Spleen (tissue), 11 donors: Measurements from ENCODE around the gene BTAF1. TPM values are rescaled to one million over a fixed set of nuclear protein-coding genes. Genes with fewer than 3 reads are reported as not detected.

Source experiments
- DNase-seq: peaks from one replicate; pipeline ENCODE4 v3.0.0-alpha.2; 2020
- H3K27ac ChIP-seq, 8 donors: fragments of 200-600 bp; sonication (generic) in 7 of 8; 1 replicate in 4 of 8; 2 replicates in 4 of 8; pipeline versions ENCODE4 v1.5.0 to v1.8.0; 2016 to 2021; ENCODE audit warnings: inconsistent platforms in 4 of 8, mild to moderate bottlenecking in 4 of 8, moderate library complexity in 1 of 8
- H3K27me3 ChIP-seq, 7 donors: fragments of 200-600 bp; sonication (generic) in 6 of 7; replicated peaks in 1 of 7; 1 replicate in 4 of 7; 2 replicates in 3 of 7; pipeline versions ENCODE4 v1.5.0 to v1.8.0; 2016 to 2021; ENCODE audit warnings: inconsistent platforms in 3 of 7, mild to moderate bottlenecking in 1 of 7
- H3K36me3 ChIP-seq, 6 donors: fragments of 200-600 bp; sonication (generic) in 5 of 6; 1 replicate in 4 of 6; 2 replicates in 2 of 6; pipeline versions ENCODE4 v1.5.0 to v1.8.0; 2016 to 2021; ENCODE audit warnings: inconsistent platforms in 2 of 6
- H3K4me1 ChIP-seq, 6 donors: fragments of 200-600 bp; sonication (generic) in 5 of 6; 1 replicate in 3 of 6; 2 replicates in 3 of 6; pipeline versions ENCODE4 v1.5.0 to v1.8.0; 2016 to 2021; ENCODE audit warnings: inconsistent platforms in 3 of 6
- H3K4me3 ChIP-seq, 8 donors: fragments of 200-600 bp; sonication (generic) in 7 of 8; 1 replicate in 4 of 8; 2 replicates in 4 of 8; pipeline versions ENCODE4 v1.5.0 to v1.8.0; 2016 to 2021; ENCODE audit warnings: inconsistent platforms in 4 of 8, mild to moderate bottlenecking in 4 of 8, moderate library complexity in 2 of 8
- H3K9me3 ChIP-seq, 8 donors: fragments of 200-600 bp; sonication (generic) in 7 of 8; 1 replicate in 4 of 8; 2 replicates in 4 of 8; pipeline versions ENCODE4 v1.5.0 to v1.8.0; 2016 to 2021; ENCODE audit warnings: inconsistent platforms in 4 of 8
- CTCF ChIP-seq, 11 experiments: fragments of 200-600 bp in 7 of 11; fragments of 450-650 bp in 4 of 11; sonication (generic) in 4 of 11; IDR thresholded peaks in 8 of 11; conservative IDR thresholded peaks in 3 of 11; 1 replicate in 7 of 11; 2 replicates in 4 of 11; pipeline versions ENCODE4 v1.4.0 to v1.8.0; 2016 to 2021; ENCODE audit warnings: antibody characterized with exemption in 11 of 11, inconsistent platforms in 4 of 11, mild to moderate bottlenecking in 1 of 11
- POLR2A ChIP-seq, 3 donors: fragments of 450-650 bp; IDR thresholded peaks; one replicate each; pipeline ENCODE4 v1.5.1; 2017; ENCODE audit warnings: antibody characterized with exemption in 3 of 3, mild to moderate bottlenecking in 1 of 3
- POLR2AphosphoS5 ChIP-seq, 3 donors: sonication (generic); formaldehyde crosslinking; IDR thresholded peaks; one replicate each; pipeline ENCODE4 v1.5.1; 2017; ENCODE audit warnings: antibody characterized with exemption in 3 of 3
- WGBS, 5 donors: extraction: QIAGEN DNeasy Blood & Tissue Kit in 3 of 5; methylation state at CpG; one replicate each; pipeline versions ENCODE4 v1.1.5 to v1.1.7; 2013 to 2018; 5-methylcytosine and 5-hydroxymethylcytosine counted together
- intact Hi-C: fragments of 100-400 bp; cut with DNase I; formaldehyde crosslinking; loops from one replicate; pipeline ENCODE4 v1.15.0; 2023; ENCODE audit warnings: low total_unique reads
- polyA plus RNA-seq, 3 donors: library from polyadenylated mRNA; stranded (reverse); fragments of 200-250 nt; gene quantifications; one replicate each; pipeline ENCODE4 v1.2.1, GENCODE V29; 2013
- total RNA-seq, 7 donors: library from RNA; depleted of rRNA in 3 of 7; stranded (reverse); fragments of >200 nt in 3 of 7; fragmentation: NEBNext Ultra II Directional in 4 of 7; extraction: Animal tissue kit (Norgen Biotek cat#: 25700) in 4 of 7; gene quantifications; one replicate each; pipeline versions ENCODE4 v1.1.0 to v1.2.1, GENCODE V29; 2016 to 2021
- donor health status: healthy with polysubstance abuse.
- donor health status: DM: no; HTN: no; CAD: no; lungs with moderate emphysema.
- donor health status: DM: no; HTN: no; CAD: no.
- donor health status: Bipolar disorder and iron deficiency.
- donor health status: healthy.
- donor health status: DM: no; HTN: no; CAD: no.
- donor health status: DM: yes; HTN: yes; CAD: no.

BTAF1 gene
- total and polyA plus RNA-seq, 10 donors = 8.8 to 69.2 (median 50.2) TPM

DNA sequence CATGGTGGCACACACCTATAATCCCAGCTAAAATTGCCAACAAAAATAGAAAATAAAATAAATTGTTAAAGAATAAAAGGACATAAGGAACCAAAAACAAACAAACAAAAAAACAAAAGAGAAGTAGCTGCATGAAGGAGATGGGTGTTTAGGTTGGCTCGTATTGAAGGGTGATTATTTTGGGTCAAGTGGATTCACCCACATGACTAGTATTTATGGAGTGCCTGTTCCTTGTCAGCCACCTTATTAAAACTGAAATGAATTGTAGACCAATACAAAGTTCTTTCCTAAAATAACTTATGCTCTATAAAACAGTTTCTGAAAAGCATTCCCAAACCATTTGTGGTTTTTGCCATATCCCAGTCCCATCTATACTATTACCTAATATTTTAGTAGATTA, 138.7 kb downstream of the BTAF1 start:
- H3K36me3 ChIP-seq = peaks cover 0 to 9% (median 0%) of the 10 kb centered on the region in 6 donors
- H3K4me3 ChIP-seq = no peak overlapping the region
- H3K27me3 ChIP-seq = no peaks in the 10 kb centered on the region
- no peaks in the 10 kb centered on the region for H3K9me3 ChIP-seq
- peaks cover 0 to 3% (median 0%) of the 10 kb centered on the region in 6 donors for H3K4me1 ChIP-seq
- DNase-seq = no peak
- intact Hi-C loops = no loop called here
- 76 to 90% (median 87%) methylated on average over 1 of the region's 1 CpG for WGBS, 5 donors
- H3K27ac ChIP-seq = no peak overlapping the region
- TF ChIP-seq CTCF (IDR thresholded peaks at IDR 0.05 in 8 of 11, conservative IDR thresholded peaks at IDR 0.05 in 3 of 11) = no peak
- TF ChIP-seq POLR2A (IDR thresholded peaks at IDR 0.05) = no peak
- TF ChIP-seq POLR2AphosphoS5 (IDR thresholded peaks at IDR 0.05) = no peak

DNA sequence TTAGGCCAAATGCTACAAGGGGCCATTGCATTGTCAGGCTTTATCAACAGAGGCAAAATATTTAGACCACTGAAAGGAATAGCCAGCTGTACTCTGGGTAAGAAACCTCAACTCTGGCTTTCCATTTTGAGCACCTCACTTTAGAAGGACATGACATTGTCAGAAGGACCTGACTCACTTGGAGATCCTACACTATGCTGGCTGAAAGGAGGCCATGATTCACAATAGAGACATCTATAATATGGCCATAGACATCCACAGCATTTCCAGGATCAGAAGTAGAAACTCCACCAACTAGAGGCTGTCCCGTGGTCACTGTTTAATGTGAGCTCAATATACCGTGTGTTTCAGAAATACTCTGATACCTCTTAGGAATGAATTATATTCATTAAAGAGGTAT, 140.9 kb downstream of the BTAF1 start:
- no peak overlapping the region for H3K4me3 ChIP-seq

DNA sequence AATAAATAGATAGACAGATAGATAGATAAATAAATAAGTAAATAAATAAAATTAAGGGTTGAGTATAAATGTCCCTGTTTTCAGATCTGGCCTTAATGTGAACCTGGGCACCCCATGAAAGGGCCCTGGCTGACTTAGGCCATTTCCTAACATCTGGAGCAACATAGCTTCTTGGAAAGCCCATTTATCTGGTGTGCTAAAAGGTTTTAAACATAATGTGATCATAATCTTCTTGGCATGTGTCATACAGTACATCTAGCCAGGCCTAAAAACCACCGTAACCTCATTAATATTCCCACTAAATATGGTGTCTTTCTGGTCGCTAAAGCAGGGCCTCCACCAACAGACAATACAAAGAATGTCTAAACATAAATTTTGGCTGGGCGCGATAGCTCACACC, 142.8 kb downstream of the BTAF1 start:
- no peaks in the 10 kb centered on the region for H3K4me1 ChIP-seq
- H3K36me3 ChIP-seq = peaks cover 0 to 13% (median 0%) of the 10 kb centered on the region in 6 donors
- no peak for DNase-seq
- intact Hi-C loops = no loop called here
- no peaks in the 10 kb centered on the region for H3K9me3 ChIP-seq
- H3K27me3 ChIP-seq = no peaks in the 10 kb centered on the region
- 96 to 99% (median 98%) methylated on average over 4 of the region's 4 CpGs for WGBS, 5 donors
- H3K4me3 ChIP-seq = no peak overlapping the region
- no peak overlapping the region for H3K27ac ChIP-seq
- TF ChIP-seq POLR2AphosphoS5 (IDR thresholded peaks at IDR 0.05) (no peak), POLR2A (IDR thresholded peaks at IDR 0.05) (no peak), CTCF (IDR thresholded peaks at IDR 0.05 in 8 of 11, conservative IDR thresholded peaks at IDR 0.05 in 3 of 11) (no peak)

More for the DNA sequence above, 140.9 kb downstream of the BTAF1 start:
- Histone ChIP-seq H3K4me1 (no peaks in the 10 kb centered on the region), H3K27me3 (no peaks in the 10 kb centered on the region), H3K27ac (no peak overlapping the region), H3K9me3 (no peaks in the 10 kb centered on the region), H3K36me3 (peaks cover 0 to 13% (median 0%) of the 10 kb centered on the region in 6 donors)
- 92 to 100% (median 99%) methylated on average over 2 of the region's 2 CpGs for WGBS, 5 donors
- no peak for DNase-seq
- no peak for TF ChIP-seq POLR2AphosphoS5 (IDR thresholded peaks at IDR 0.05)
- no peak for TF ChIP-seq POLR2A (IDR thresholded peaks at IDR 0.05)
- no peak for TF ChIP-seq CTCF (IDR thresholded peaks at IDR 0.05 in 8 of 11, conservative IDR thresholded peaks at IDR 0.05 in 3 of 11)
- intact Hi-C loops = no loop called here

DNA sequence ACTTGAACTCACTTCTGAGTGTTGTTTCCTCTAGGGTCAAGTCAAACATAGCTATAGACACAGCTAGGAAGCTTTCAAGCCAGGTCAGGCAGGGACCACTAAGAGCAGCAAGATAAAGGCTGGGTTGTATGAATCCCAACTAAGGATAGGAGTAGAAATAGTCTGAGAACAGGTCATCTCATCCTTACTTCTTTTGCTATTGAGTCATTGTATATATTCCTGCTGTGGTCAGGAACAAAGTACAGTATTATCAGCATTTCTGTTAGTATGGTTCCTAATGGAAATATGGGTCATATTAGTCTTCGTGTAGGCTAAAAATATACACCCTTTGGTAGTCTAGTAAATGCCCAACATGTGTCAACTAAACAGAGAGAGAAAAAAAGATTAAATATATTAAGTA, 145.3 kb downstream of the BTAF1 start:
- no peak overlapping the region for H3K4me3 ChIP-seq
- H3K4me1 ChIP-seq = no peaks in the 10 kb centered on the region
- H3K27ac ChIP-seq = no peak overlapping the region
- no peaks in the 10 kb centered on the region for H3K27me3 ChIP-seq
- H3K9me3 ChIP-seq = no peaks in the 10 kb centered on the region
- 87 to 94% (median 90%) methylated on average over 1 of the region's 1 CpG for WGBS, 5 donors
- intact Hi-C loops = no loop called here
- DNase-seq = no peak
- TF ChIP-seq CTCF (IDR thresholded peaks at IDR 0.05 in 8 of 11, conservative IDR thresholded peaks at IDR 0.05 in 3 of 11) (no peak), POLR2AphosphoS5 (IDR thresholded peaks at IDR 0.05) (no peak), POLR2A (IDR thresholded peaks at IDR 0.05) (no peak)
- H3K36me3 ChIP-seq = peaks cover 0 to 13% (median 0%) of the 10 kb centered on the region in 6 donors
